ENCODE measurements around the gene GANC. TPM values are rescaled to one million over a fixed set of nuclear protein-coding genes. Genes with fewer than 3 reads are reported as not detected.

The GANC gene
- polyA plus RNA-seq, 2 of the 4 experiments (the other 2 are of a cell fraction): 8.0 to 9.4 TPM

DNA sequence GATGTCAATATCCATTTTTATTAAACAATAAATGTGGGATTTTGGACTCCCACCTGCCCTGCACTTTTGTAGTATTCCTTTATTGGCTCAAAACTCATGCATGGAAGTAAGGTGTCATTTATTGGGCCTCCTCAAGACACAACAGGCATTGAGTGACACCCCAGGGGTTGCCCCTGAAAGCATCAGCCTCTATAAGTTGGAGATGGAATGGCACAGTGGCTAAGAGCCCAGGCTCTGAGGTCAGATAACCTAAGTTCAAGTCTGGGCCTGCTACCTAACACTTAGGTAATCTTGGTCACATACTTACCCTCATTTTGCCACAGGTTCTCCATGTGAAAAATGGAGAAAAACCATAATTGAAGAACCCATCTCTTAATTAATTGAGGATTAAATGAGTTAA lies 90.9 kb downstream of the GANC start:
- POLR2A ChIA-PET: no interaction called here
- DNase-seq (ENCODE audit: low read depth in 1 of 2, low spot score in 1 of 2): no peak

DNA sequence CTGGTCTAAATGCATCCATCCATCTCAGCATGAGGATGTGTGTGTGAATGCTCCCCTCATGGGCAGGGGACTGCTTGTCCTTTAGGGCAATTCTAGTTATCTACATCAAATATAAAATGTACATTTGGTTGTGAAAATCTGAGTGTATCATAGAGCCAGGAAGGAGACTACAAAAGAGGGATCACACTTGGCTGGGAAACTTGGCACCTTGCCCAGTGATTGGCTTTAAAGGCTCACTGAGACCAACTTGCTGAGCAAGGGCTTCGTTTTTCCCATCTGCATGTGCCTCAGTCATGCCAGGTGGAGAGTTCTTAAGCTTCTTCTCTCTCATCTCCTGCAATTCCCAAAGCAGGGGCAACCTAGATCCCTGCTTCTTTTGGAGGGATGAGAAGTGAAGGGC lies 91.5 kb downstream of the GANC start:
- CTCF ChIA-PET: interaction anchor here (0.6 to 1.7 kb wide), 2 partner anchors 21 to 658 kb away, joined by 4 read pairs; no protein-coding TSS in a partner anchor
- DNase-seq (ENCODE audit: low read depth in 1 of 2, low spot score in 1 of 2) (no peak), ATAC-seq (no peak), FAIRE-seq (no peak)
- H3K27ac ChIP-seq: no peak overlapping the region
- POLR2A ChIA-PET: no interaction called here
- TF ChIP-seq, protein P1, sequence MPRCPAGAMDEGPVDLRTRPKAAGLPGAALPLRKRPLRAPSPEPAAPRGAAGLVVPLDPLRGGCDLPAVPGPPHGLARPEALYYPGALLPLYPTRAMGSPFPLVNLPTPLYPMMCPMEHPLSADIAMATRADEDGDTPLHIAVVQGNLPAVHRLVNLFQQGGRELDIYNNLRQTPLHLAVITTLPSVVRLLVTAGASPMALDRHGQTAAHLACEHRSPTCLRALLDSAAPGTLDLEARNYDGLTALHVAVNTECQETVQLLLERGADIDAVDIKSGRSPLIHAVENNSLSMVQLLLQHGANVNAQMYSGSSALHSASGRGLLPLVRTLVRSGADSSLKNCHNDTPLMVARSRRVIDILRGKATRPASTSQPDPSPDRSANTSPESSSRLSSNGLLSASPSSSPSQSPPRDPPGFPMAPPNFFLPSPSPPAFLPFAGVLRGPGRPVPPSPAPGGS (IDR thresholded peaks at IDR 0.05): no peak
- TF ChIP-seq BHLHE40 (IDR thresholded peaks at IDR 0.05; ENCODE audit: low read depth, low read length) (no peak), GATA3 (IDR thresholded peaks at IDR 0.05; ENCODE audit: borderline replicate concordance) (no peak), HEYL (CRISPR knock-in tag; IDR thresholded peaks at IDR 0.05) (no peak), POLR2A (IDR thresholded peaks at IDR 0.05; ENCODE audit: low read length) (no peak), FOXS1 (CRISPR knock-in tag; IDR thresholded peaks at IDR 0.05) (no peak), HOXB13 (CRISPR knock-in tag; IDR thresholded peaks at IDR 0.05; ENCODE audit: low read depth) (no peak), POLR2AphosphoS2 (conservative IDR thresholded peaks at IDR 0.05; ENCODE audit: low read length) (no peak), CBX8 (IDR thresholded peaks at IDR 0.05) (no peak), EHF (CRISPR knock-in tag; IDR thresholded peaks at IDR 0.05) (no peak), HOXB5 (CRISPR knock-in tag; IDR thresholded peaks at IDR 0.05) (no peak)
- TF ChIP-seq, protein P2, sequence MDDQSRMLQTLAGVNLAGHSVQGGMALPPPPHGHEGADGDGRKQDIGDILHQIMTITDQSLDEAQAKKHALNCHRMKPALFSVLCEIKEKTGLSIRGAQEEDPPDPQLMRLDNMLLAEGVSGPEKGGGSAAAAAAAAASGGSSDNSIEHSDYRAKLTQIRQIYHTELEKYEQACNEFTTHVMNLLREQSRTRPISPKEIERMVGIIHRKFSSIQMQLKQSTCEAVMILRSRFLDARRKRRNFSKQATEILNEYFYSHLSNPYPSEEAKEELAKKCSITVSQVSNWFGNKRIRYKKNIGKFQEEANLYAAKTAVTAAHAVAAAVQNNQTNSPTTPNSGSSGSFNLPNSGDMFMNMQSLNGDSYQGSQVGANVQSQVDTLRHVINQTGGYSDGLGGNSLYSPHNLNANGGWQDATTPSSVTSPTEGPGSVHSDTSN (IDR thresholded peaks at IDR 0.05): no peak
- 20% methylated on average over 1 of the region's 1 CpG for WGBS (ENCODE audit: missing lambda C conversion rate)
- no peak overlapping the region for H3K4me2 ChIP-seq
- H3K4me3 ChIP-seq: no peak overlapping the region
- no peaks in the 10 kb centered on the region for H3K4me1 ChIP-seq
- no peaks in the 10 kb centered on the region for H3K9me3 ChIP-seq

More for the DNA sequence above, 90.9 kb downstream of the GANC start:
- Histone ChIP-seq H3K4me3 (no peak overlapping the region), H3K9me3 (no peaks in the 10 kb centered on the region), H3K4me1 (no peaks in the 10 kb centered on the region), H3K4me2 (no peak overlapping the region), H3K27ac (no peak overlapping the region)
- TF ChIP-seq, protein P3, sequence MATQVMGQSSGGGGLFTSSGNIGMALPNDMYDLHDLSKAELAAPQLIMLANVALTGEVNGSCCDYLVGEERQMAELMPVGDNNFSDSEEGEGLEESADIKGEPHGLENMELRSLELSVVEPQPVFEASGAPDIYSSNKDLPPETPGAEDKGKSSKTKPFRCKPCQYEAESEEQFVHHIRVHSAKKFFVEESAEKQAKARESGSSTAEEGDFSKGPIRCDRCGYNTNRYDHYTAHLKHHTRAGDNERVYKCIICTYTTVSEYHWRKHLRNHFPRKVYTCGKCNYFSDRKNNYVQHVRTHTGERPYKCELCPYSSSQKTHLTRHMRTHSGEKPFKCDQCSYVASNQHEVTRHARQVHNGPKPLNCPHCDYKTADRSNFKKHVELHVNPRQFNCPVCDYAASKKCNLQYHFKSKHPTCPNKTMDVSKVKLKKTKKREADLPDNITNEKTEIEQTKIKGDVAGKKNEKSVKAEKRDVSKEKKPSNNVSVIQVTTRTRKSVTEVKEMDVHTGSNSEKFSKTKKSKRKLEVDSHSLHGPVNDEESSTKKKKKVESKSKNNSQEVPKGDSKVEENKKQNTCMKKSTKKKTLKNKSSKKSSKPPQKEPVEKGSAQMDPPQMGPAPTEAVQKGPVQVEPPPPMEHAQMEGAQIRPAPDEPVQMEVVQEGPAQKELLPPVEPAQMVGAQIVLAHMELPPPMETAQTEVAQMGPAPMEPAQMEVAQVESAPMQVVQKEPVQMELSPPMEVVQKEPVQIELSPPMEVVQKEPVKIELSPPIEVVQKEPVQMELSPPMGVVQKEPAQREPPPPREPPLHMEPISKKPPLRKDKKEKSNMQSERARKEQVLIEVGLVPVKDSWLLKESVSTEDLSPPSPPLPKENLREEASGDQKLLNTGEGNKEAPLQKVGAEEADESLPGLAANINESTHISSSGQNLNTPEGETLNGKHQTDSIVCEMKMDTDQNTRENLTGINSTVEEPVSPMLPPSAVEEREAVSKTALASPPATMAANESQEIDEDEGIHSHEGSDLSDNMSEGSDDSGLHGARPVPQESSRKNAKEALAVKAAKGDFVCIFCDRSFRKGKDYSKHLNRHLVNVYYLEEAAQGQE (IDR thresholded peaks at IDR 0.05): no peak
- CTCF ChIA-PET: no interaction called here
- FAIRE-seq (no peak), ATAC-seq (no peak)

DNA sequence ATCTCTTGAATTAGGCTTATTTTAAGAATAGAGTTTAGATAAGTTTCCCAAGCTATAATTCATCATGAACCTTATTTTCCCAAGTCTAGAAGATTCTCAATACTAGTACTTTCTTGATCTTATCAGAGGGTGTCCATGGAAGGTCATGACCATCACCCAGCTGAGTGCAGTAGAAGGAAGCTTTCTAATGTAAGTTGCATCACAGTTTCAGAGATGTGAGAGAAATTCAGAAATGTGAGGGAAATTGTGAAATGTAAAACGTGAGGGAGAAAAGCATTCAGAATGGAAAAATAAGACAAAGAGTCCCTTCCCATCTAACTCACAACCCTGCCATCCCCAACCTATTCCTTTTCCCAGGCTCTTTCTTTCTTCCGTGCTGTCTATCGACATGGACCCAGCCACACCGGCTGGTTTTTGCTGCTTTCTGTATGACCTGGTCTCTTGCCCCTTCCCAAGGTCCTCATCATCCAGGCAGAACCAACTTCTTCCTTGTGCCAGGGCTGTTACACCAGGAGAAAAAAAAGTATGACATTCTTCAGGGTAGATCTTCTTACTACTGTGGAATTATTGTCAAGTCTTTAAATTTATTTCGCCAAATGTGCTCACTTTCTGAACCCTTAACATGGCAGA lies 93.0 kb downstream of the GANC start:
- 67% methylated on average over 5 of the region's 5 CpGs for WGBS (ENCODE audit: missing lambda C conversion rate)
- ATAC-seq (no peak), DNase-seq (ENCODE audit: low read depth in 1 of 2, low spot score in 1 of 2) (no peak), FAIRE-seq (no peak)
- no peak overlapping the region for H3K4me3 ChIP-seq
- CTCF ChIA-PET: interaction anchor here (1.7 kb wide), 1 partner anchor 19 kb away, joined by 4 read pairs; no protein-coding TSS in a partner anchor
- no peaks in the 10 kb centered on the region for H3K9me3 ChIP-seq
- H3K4me1 ChIP-seq: no peaks in the 10 kb centered on the region
- H3K4me2 ChIP-seq: no peak overlapping the region
- TF ChIP-seq SREBF2 (IDR thresholded peaks at IDR 0.05) (no peak), MAZ (IDR thresholded peaks at IDR 0.05; ENCODE audit: borderline replicate concordance, low read depth, low read length) (no peak), HDAC2 (IDR thresholded peaks at IDR 0.05) (no peak)
- H3K27ac ChIP-seq: no peak overlapping the region
- POLR2A ChIA-PET: no interaction called here

All from A549 (cell line).